Natural killer cell treated with Interleukin-12 subunit alpha and Interleukin-12 subunit beta and Interleukin-15 and Interleukin-18, amount 100 ng/mL, for 72 hours (primary cell): ENCODE results near the gene KANSL3. TPM values are rescaled to one million over a fixed set of nuclear protein-coding genes. Genes with fewer than 3 reads are reported as not detected.
"Not testable (repeated sequence)": the region's sequence is repeated elsewhere in the genome, so short reads cannot be mapped to it uniquely, and the experiment has no call there.

Experiments
- ATAC-seq, 2 donors: fragments of 150-1000 bp; cut with Tn5 transposase in 1 of 2; sonication (Bioruptor Pico), chemical (Tn5 transposase) in 1 of 2; 2 replicates each; pipeline ENCODE4 v1.10.0; 2021
- DNase-seq: peaks from one replicate; pipeline ENCODE4 v3.0.0; 2022; ENCODE audit warnings: low spot score
- H3K27ac Mint-ChIP-seq, 2 donors: 1 replicate in 1 of 2; 2 replicates in 1 of 2; pipeline ENCODE4 v1.8.0; 2022; ENCODE audit warnings: mixed read lengths in 2 of 2, mild to moderate bottlenecking in 1 of 2, moderate library complexity in 1 of 2
- H3K27me3 Mint-ChIP-seq, 2 donors: 1 replicate in 1 of 2; 2 replicates in 1 of 2; pipeline ENCODE4 v1.8.0; 2022; ENCODE audit warnings: mixed read lengths in 2 of 2
- H3K36me3 Mint-ChIP-seq: one replicate; pipeline ENCODE4 v1.8.0; 2022; ENCODE audit warnings: mixed read lengths
- H3K4me1 Mint-ChIP-seq, 2 donors: 1 replicate in 1 of 2; 2 replicates in 1 of 2; pipeline ENCODE4 v1.8.0; 2022; ENCODE audit warnings: low read depth in 2 of 2, mixed read lengths in 2 of 2, mild to moderate bottlenecking in 1 of 2
- H3K4me3 Mint-ChIP-seq: one replicate; pipeline ENCODE4 v1.8.0; 2022; ENCODE audit warnings: mixed read lengths
- H3K9me3 Mint-ChIP-seq: 2 replicates; pipeline ENCODE4 v1.8.0; 2022; ENCODE audit warnings: mixed read lengths
- total RNA-seq, 2 donors: library from RNA; stranded (reverse); gene quantifications; one replicate each; pipeline ENCODE4 v1.2.3, GENCODE V29; 2022

The KANSL3 gene
- total RNA-seq, 2 donors from 2014 or later, result 62.3 to 95.6 TPM

- H3K4me3 Mint-ChIP-seq, result no peak overlapping the region
- H3K27me3 Mint-ChIP-seq, result no peaks in the 10 kb centered on the region
- H3K9me3 Mint-ChIP-seq, result no peaks in the 10 kb centered on the region
- DNase-seq (peak; percentile 63), ATAC-seq (peak; percentile 48 to 72)
- no peaks in the 10 kb centered on the region for H3K36me3 Mint-ChIP-seq
- peaks cover 15 to 34% of the 10 kb centered on the region in 2 donors for H3K4me1 Mint-ChIP-seq
- peak overlapping the region in 1 of 2 donors; percentile 86 for H3K27ac Mint-ChIP-seq
Measured at GRCh38 chr2:96554293-96555145, 83.6 kb downstream of the KANSL3 start.

- not testable (repeated sequence) for ATAC-seq, H3K27me3 Mint-ChIP-seq, H3K4me3 Mint-ChIP-seq, H3K27ac Mint-ChIP-seq, H3K9me3 Mint-ChIP-seq, H3K36me3 Mint-ChIP-seq
- peak; percentile 32 for DNase-seq
- H3K4me1 Mint-ChIP-seq, result peaks cover 15 to 34% of the 10 kb centered on the region in 2 donors
Measured at GRCh38 chr2:96553957-96554292, 84.2 kb downstream of the KANSL3 start.

GRCh38 chr2:96553176-96553956 lies 84.7 kb downstream of the KANSL3 start:
- H3K9me3 Mint-ChIP-seq, result no peaks in the 10 kb centered on the region
- DNase-seq, result peak; percentile 41

GRCh38 chr2:96552315-96553175 lies 85.6 kb downstream of the KANSL3 start:
- peak; percentile 60 for DNase-seq

More at GRCh38 chr2:96553176-96553956, 84.7 kb downstream of the KANSL3 start:
- no peaks in the 10 kb centered on the region for H3K36me3 Mint-ChIP-seq
- no peak overlapping the region for H3K4me3 Mint-ChIP-seq
- peaks cover 14 to 33% of the 10 kb centered on the region in 2 donors for H3K4me1 Mint-ChIP-seq
- H3K27me3 Mint-ChIP-seq, result no peaks in the 10 kb centered on the region
- no peak overlapping the region for H3K27ac Mint-ChIP-seq
- no peak for ATAC-seq

GRCh38 chr2:96551605-96552314 lies 86.4 kb downstream of the KANSL3 start:
- H3K4me3 Mint-ChIP-seq, result no peak overlapping the region
- no peaks in the 10 kb centered on the region for H3K9me3 Mint-ChIP-seq
- H3K4me1 Mint-ChIP-seq, result peaks cover 14 to 33% of the 10 kb centered on the region in 2 donors
- no peaks in the 10 kb centered on the region for H3K27me3 Mint-ChIP-seq
- ATAC-seq, result no peak
- no peaks in the 10 kb centered on the region for H3K36me3 Mint-ChIP-seq
- H3K27ac Mint-ChIP-seq, result no peak overlapping the region
- peak; percentile 51 for DNase-seq

More at GRCh38 chr2:96552315-96553175, 85.6 kb downstream of the KANSL3 start:
- no peak for ATAC-seq
- H3K27me3 Mint-ChIP-seq, result no peaks in the 10 kb centered on the region
- H3K27ac Mint-ChIP-seq, result no peak overlapping the region
- H3K9me3 Mint-ChIP-seq, result no peaks in the 10 kb centered on the region
- no peaks in the 10 kb centered on the region for H3K36me3 Mint-ChIP-seq
- no peak overlapping the region for H3K4me3 Mint-ChIP-seq
- H3K4me1 Mint-ChIP-seq, result peaks cover 12 to 33% of the 10 kb centered on the region in 2 donors

- DNase-seq (peak; percentile 57), ATAC-seq (no peak)
- no peaks in the 10 kb centered on the region for H3K27me3 Mint-ChIP-seq
- H3K9me3 Mint-ChIP-seq, result no peaks in the 10 kb centered on the region
- H3K36me3 Mint-ChIP-seq, result no peaks in the 10 kb centered on the region
- peaks cover 18 to 38% of the 10 kb centered on the region in 2 donors for H3K4me1 Mint-ChIP-seq
- no peak overlapping the region for H3K4me3 Mint-ChIP-seq
- no peak overlapping the region for H3K27ac Mint-ChIP-seq
Measured at GRCh38 chr2:96550787-96551604, 87.1 kb downstream of the KANSL3 start.

GRCh38 chr2:96549967-96550786 lies 87.9 kb downstream of the KANSL3 start:
- Mint-ChIP-seq H3K4me1 (peaks cover 27 to 43% of the 10 kb centered on the region in 2 donors), H3K27me3 (no peaks in the 10 kb centered on the region), H3K4me3 (no peak overlapping the region), H3K27ac (no peak overlapping the region), H3K9me3 (no peaks in the 10 kb centered on the region), H3K36me3 (no peaks in the 10 kb centered on the region)
- ATAC-seq, result no peak
- DNase-seq, result peak; percentile 58

GRCh38 chr2:96549466-96549785 lies 88.7 kb downstream of the KANSL3 start:
- peaks cover 4% of the 10 kb centered on the region for H3K36me3 Mint-ChIP-seq
- no peak overlapping the region for H3K4me3 Mint-ChIP-seq
- no peaks in the 10 kb centered on the region for H3K27me3 Mint-ChIP-seq
- no peak for ATAC-seq
- H3K4me1 Mint-ChIP-seq, result peaks cover 32 to 43% of the 10 kb centered on the region in 2 donors
- no peaks in the 10 kb centered on the region for H3K9me3 Mint-ChIP-seq
- no peak overlapping the region for H3K27ac Mint-ChIP-seq
- DNase-seq, result peak; percentile 44

GRCh38 chr2:96548558-96549465 lies 89.3 kb downstream of the KANSL3 start:
- DNase-seq, result no peak
- H3K36me3 Mint-ChIP-seq, result peaks cover 10% of the 10 kb centered on the region
- no peak for ATAC-seq

GRCh38 chr2:96547731-96548171 lies 90.4 kb downstream of the KANSL3 start:
- Mint-ChIP-seq H3K9me3 (no peaks in the 10 kb centered on the region), H3K27ac (peak overlapping the region; percentile 49 to 63), H3K27me3 (no peaks in the 10 kb centered on the region), H3K4me3 (peak overlapping the region; percentile 50), H3K4me1 (peaks cover 47 to 49% of the 10 kb centered on the region in 2 donors), H3K36me3 (peaks cover 17% of the 10 kb centered on the region)
- DNase-seq, result no peak
- ATAC-seq, result no peak

More at GRCh38 chr2:96548558-96549465, 89.3 kb downstream of the KANSL3 start:
- Mint-ChIP-seq H3K27me3 (no peaks in the 10 kb centered on the region), H3K9me3 (no peaks in the 10 kb centered on the region), H3K4me1 (peaks cover 38 to 44% of the 10 kb centered on the region in 2 donors), H3K27ac (no peak overlapping the region), H3K4me3 (no peak overlapping the region)

- Mint-ChIP-seq H3K36me3 (peaks cover 17% of the 10 kb centered on the region), H3K9me3 (no peaks in the 10 kb centered on the region), H3K4me3 (peak overlapping the region; percentile 50), H3K27me3 (no peaks in the 10 kb centered on the region), H3K4me1 (peaks cover 51 to 52% of the 10 kb centered on the region in 2 donors), H3K27ac (peak overlapping the region; percentile 49 to 63)
- ATAC-seq (no peak), DNase-seq (no peak)
Measured at GRCh38 chr2:96547203-96547641, 90.9 kb downstream of the KANSL3 start.
